DOHH2 (cell line): ENCODE data around the gene OR2F2.
A peak's percentile ranks its signal among the peaks of the same experiment; 100 is the strongest.

Source experiments
- H3F3A ChIP-seq: fragments of 200-600 bp; sonication (generic), shearing (Covaris generic); 2 replicates; pipeline ENCODE4 v1.6.0; 2016; ENCODE audit warnings: antibody characterized with exemption, mild to moderate bottlenecking; ENCODE audit not compliant: control insufficient read depth, insufficient read depth
- H3K27ac ChIP-seq: fragments of 200-600 bp; sonication (generic); 2 replicates; pipeline ENCODE4 v1.5.1; 2014; ENCODE audit warnings: low read depth, mild to moderate bottlenecking, low read length, moderate library complexity
- H3K27me3 ChIP-seq: fragments of 200-600 bp; sonication (generic); 2 replicates; pipeline ENCODE4 v1.6.1; 2014; ENCODE audit warnings: mild to moderate bottlenecking, low read length, mixed read lengths; ENCODE audit not compliant: control insufficient read depth
- H3K36me3 ChIP-seq: fragments of 200-600 bp; sonication (generic); 2 replicates; pipeline ENCODE4 v1.6.1; 2014; ENCODE audit warnings: mild to moderate bottlenecking, low read length, moderate library complexity, mixed read lengths; ENCODE audit not compliant: control insufficient read depth
- H3K4me1 ChIP-seq: fragments of 200-600 bp; sonication (generic); 2 replicates; pipeline ENCODE4 v1.6.1; 2014; ENCODE audit warnings: mild to moderate bottlenecking, low read length, mixed read lengths; ENCODE audit not compliant: control insufficient read depth
- H3K4me2 ChIP-seq: fragments of 200-600 bp; sonication (generic); 2 replicates; pipeline ENCODE4 v1.6.0; 2014; ENCODE audit warnings: mild to moderate bottlenecking, low read length, moderate library complexity
- H3K4me3 ChIP-seq: fragments of 200-600 bp; sonication (generic); 2 replicates; pipeline ENCODE4 v1.5.1; 2014; ENCODE audit warnings: mild to moderate bottlenecking, low read length, mixed read lengths
- H3K79me2 ChIP-seq: fragments of 200-600 bp; sonication (generic); 2 replicates; pipeline ENCODE4 v1.6.1; 2014; ENCODE audit warnings: mild to moderate bottlenecking, low read length, mixed read lengths; ENCODE audit not compliant: control insufficient read depth
- H3K9me2 ChIP-seq: fragments of 200-600 bp; sonication (generic); replicated peaks from 2 replicates; pipeline ENCODE4 v1.6.1; 2014; ENCODE audit warnings: mild to moderate bottlenecking, low read length, mixed read lengths; ENCODE audit not compliant: control insufficient read depth
- H3K9me3 ChIP-seq: fragments of 200-600 bp; sonication (generic); 2 replicates; pipeline ENCODE4 v1.6.1; 2014; ENCODE audit warnings: antibody characterized with exemption, low read length, mixed read lengths; ENCODE audit not compliant: control insufficient read depth, insufficient read depth
- H4K20me1 ChIP-seq: fragments of 200-600 bp; sonication (generic); 2 replicates; pipeline ENCODE4 v1.6.0; 2014; ENCODE audit warnings: low read depth, mild to moderate bottlenecking, antibody characterized with exemption, low read length, moderate library complexity; ENCODE audit not compliant: control insufficient read depth, insufficient read depth
- CTCF ChIP-seq: fragments of 200-600 bp; sonication (generic); IDR thresholded peaks from one replicate; pipeline ENCODE4 v1.5.1; 2014; ENCODE audit warnings: antibody characterized with exemption, mild to moderate bottlenecking, low read depth, low read length; ENCODE audit not compliant: poor library complexity, severe bottlenecking
- EZH2phosphoT487 ChIP-seq: fragments of 200-600 bp; sonication (generic); IDR thresholded peaks from 2 replicates; pipeline ENCODE4 v1.6.1; 2017; ENCODE audit warnings: borderline replicate concordance, mild to moderate bottlenecking, antibody characterized with exemption, low read length, moderate library complexity, mixed read lengths

OR2F2 gene

GRCh38 chr7:143936087-143937009 is 1.3 kb downstream of the OR2F2 start:
- no peak for TF ChIP-seq EZH2phosphoT487
- Histone ChIP-seq H4K20me1 (no peaks in the 10 kb centered on the region), H3K27ac (no peak overlapping the region), H3K9me2 (no peaks in the 10 kb centered on the region), H3K4me2 (no peak overlapping the region), H3K4me3 (no peak overlapping the region), H3K9me3 (no peaks in the 10 kb centered on the region), H3F3A (no peaks in the 10 kb centered on the region), H3K27me3 (no peaks in the 10 kb centered on the region), H3K36me3 (no peaks in the 10 kb centered on the region), H3K4me1 (no peaks in the 10 kb centered on the region), H3K79me2 (no peaks in the 10 kb centered on the region)

GRCh38 chr7:143938379-143939243 is 3.6 kb downstream of the OR2F2 start:
- no peaks in the 10 kb centered on the region for H4K20me1 ChIP-seq
- H3K4me1 ChIP-seq = no peaks in the 10 kb centered on the region
- H3K4me2 ChIP-seq = no peak overlapping the region
- no peaks in the 10 kb centered on the region for H3K9me2 ChIP-seq
- H3K27me3 ChIP-seq = no peaks in the 10 kb centered on the region
- no peaks in the 10 kb centered on the region for H3K79me2 ChIP-seq
- H3F3A ChIP-seq = no peaks in the 10 kb centered on the region
- no peaks in the 10 kb centered on the region for H3K36me3 ChIP-seq
- no peaks in the 10 kb centered on the region for H3K9me3 ChIP-seq
- no peak overlapping the region for H3K27ac ChIP-seq
- no peak overlapping the region for H3K4me3 ChIP-seq
- no peak for TF ChIP-seq CTCF
- no peak for TF ChIP-seq EZH2phosphoT487

GRCh38 chr7:143945423-143945822 is 10.4 kb downstream of the OR2F2 start:
- Histone ChIP-seq H3K79me2 (no peaks in the 10 kb centered on the region), H3K4me3 (no peak overlapping the region), H4K20me1 (no peaks in the 10 kb centered on the region), H3K9me3 (no peaks in the 10 kb centered on the region), H3K27me3 (no peaks in the 10 kb centered on the region), H3K9me2 (no peaks in the 10 kb centered on the region), H3F3A (no peaks in the 10 kb centered on the region), H3K4me1 (no peaks in the 10 kb centered on the region), H3K36me3 (no peaks in the 10 kb centered on the region), H3K4me2 (no peak overlapping the region), H3K27ac (no peak overlapping the region)
- TF ChIP-seq EZH2phosphoT487 (0 out of 2 replicates have a peak, but pooled peaks have one; percentile 4), CTCF (no peak)

- no peaks in the 10 kb centered on the region for H3K4me1 ChIP-seq
- H3F3A ChIP-seq = no peaks in the 10 kb centered on the region
- TF ChIP-seq EZH2phosphoT487 = no peak
- no peak for TF ChIP-seq CTCF
- H3K9me2 ChIP-seq = no peaks in the 10 kb centered on the region
- H3K9me3 ChIP-seq = no peaks in the 10 kb centered on the region
- no peaks in the 10 kb centered on the region for H3K79me2 ChIP-seq
- H3K27ac ChIP-seq = no peak overlapping the region
- no peak overlapping the region for H3K4me3 ChIP-seq
- no peaks in the 10 kb centered on the region for H4K20me1 ChIP-seq
- H3K27me3 ChIP-seq = no peaks in the 10 kb centered on the region
- no peak overlapping the region for H3K4me2 ChIP-seq
- no peaks in the 10 kb centered on the region for H3K36me3 ChIP-seq
These were observed 12.1 kb downstream of the OR2F2 start for GRCh38 chr7:143947111-143947510.
